GM12878 (cell line): ENCODE data around the gene ANKRD24. TPM values are rescaled to one million over a fixed set of nuclear protein-coding genes. Genes with fewer than 3 reads are reported as not detected.

Experiments used
- ATAC-seq: fragments of 200-7000 bp; cut with Tn5 transposase; 3 replicates; pipeline ENCODE4 v1.9.1; 2020; ENCODE audit warnings: mild to moderate bottlenecking, moderate library complexity
- BruUV-seq: library from RNA; stranded (reverse); fragments of 400-500 nt; replicated peaks from 2 replicates; lab custom pipeline; 2021; lab: Mats Ljungman, UMichigan
- CTCF ChIA-PET: fragments of 300-600 bp; sonication (Branson Sonifier 250); formaldehyde crosslinking; extraction: SDS; loops from one replicate; lab custom pipeline; 2021; ENCODE audit warnings: inconsistent platforms; lab: Yijun Ruan, JAX
- POLR2A ChIA-PET: fragments of 350-600 bp; formaldehyde crosslinking; extraction: SDS; loops from one replicate; lab custom pipeline; 2021; ENCODE audit warnings: inconsistent platforms; lab: Charles Lee
- RAD21 ChIA-PET: fragments of 300-600 bp; sonication (Branson Sonifier 250); formaldehyde crosslinking; loops from one replicate; lab custom pipeline; 2023; ENCODE audit warnings: antibody characterized with exemption; ENCODE audit not compliant: unreplicated experiment; lab: Charles Lee
- SMC1A ChIA-PET: fragments of 300-600 bp; sonication (Branson Sonifier 250); formaldehyde crosslinking; loops from one replicate; lab custom pipeline; 2023; ENCODE audit not compliant: unreplicated experiment, uncharacterized antibody; lab: Charles Lee
- DNase-seq: peaks from one replicate; pipeline ENCODE4 v3.0.0-alpha.2; 2011; ENCODE audit warnings: low read depth, low spot score
- FAIRE-seq: peaks from 3 replicates; lab custom pipeline; 2011; peaks lifted over from hg19 to GRCh38; lab: Jason Lieb, UNC
- H2AFZ ChIP-seq: 2 replicates; pipeline ENCODE4 v1.6.0; 2011; ENCODE audit warnings: low read depth, low read length, control low read depth; ENCODE audit not compliant: control insufficient read depth
- H3K27ac ChIP-seq: 2 replicates; pipeline ENCODE4 v1.5.1; 2011; ENCODE audit warnings: control low read depth; ENCODE audit not compliant: control insufficient read depth, insufficient read depth
- H3K27me3 ChIP-seq, 2 experiments: replicated peaks in 1 of 2; 2 replicates each; pipeline versions ENCODE4 v1.6.0 to v1.6.1; 2011; ENCODE audit warnings: low read length in 1 of 2; ENCODE audit not compliant: control insufficient read depth in 2 of 2, insufficient read depth in 2 of 2
- H3K36me3 ChIP-seq, 2 experiments: 2 replicates each; pipeline ENCODE4 v1.5.1; 2011; ENCODE audit warnings: low read length in 1 of 2; ENCODE audit not compliant: control insufficient read depth in 2 of 2, insufficient read depth in 2 of 2
- H3K4me1 ChIP-seq: 2 replicates; pipeline ENCODE4 v1.6.1; 2011; ENCODE audit warnings: mild to moderate bottlenecking, low read length, moderate library complexity, mixed read lengths; ENCODE audit not compliant: control insufficient read depth, insufficient read depth
- H3K4me2 ChIP-seq: 2 replicates; pipeline ENCODE4 v1.6.0; 2011; ENCODE audit warnings: control low read depth; ENCODE audit not compliant: control insufficient read depth, insufficient read depth
- H3K4me3 ChIP-seq: fragments of 200-600 bp; sonication (generic); 2 replicates; pipeline ENCODE4 v1.5.1; 2016
- H3K79me2 ChIP-seq: 2 replicates; pipeline ENCODE4 v1.6.0; 2011; ENCODE audit warnings: low read length; ENCODE audit not compliant: control insufficient read depth, insufficient read depth
- H3K9ac ChIP-seq: 2 replicates; pipeline ENCODE4 v1.8.0; 2011; ENCODE audit warnings: low read length, control low read depth, mixed read lengths; ENCODE audit not compliant: control insufficient read depth, insufficient read depth
- H3K9me3 ChIP-seq: replicated peaks from 3 replicates; pipeline ENCODE4 v1.5.1; 2011; ENCODE audit warnings: mild to moderate bottlenecking, low read length; ENCODE audit not compliant: control insufficient read depth, insufficient read depth
- H4K20me1 ChIP-seq: 2 replicates; pipeline ENCODE4 v1.6.0; 2011; ENCODE audit not compliant: control insufficient read depth, insufficient read depth
- CBX5 ChIP-seq: sonication (generic); IDR thresholded peaks from 2 replicates; pipeline ENCODE4 v1.6.1; 2016; ENCODE audit warnings: low read depth, moderate library complexity, mild to moderate bottlenecking, inconsistent platforms
- MEF2A ChIP-seq: IDR thresholded peaks from 2 replicates; pipeline ENCODE4 v1.6.1; 2011; ENCODE audit warnings: low read depth, mild to moderate bottlenecking, low read length, moderate library complexity; ENCODE audit not compliant: insufficient read depth
- RAD21 ChIP-seq: IDR thresholded peaks from 2 replicates; pipeline ENCODE4 v1.6.1; 2011; ENCODE audit warnings: mild to moderate bottlenecking, low read depth, low read length, moderate library complexity; ENCODE audit not compliant: insufficient read depth
- ZNF384 ChIP-seq: IDR thresholded peaks from 2 replicates; pipeline ENCODE4 v1.6.1; 2012; ENCODE audit warnings: low read depth, mild to moderate bottlenecking, low read length, improper control_type of control experiment, borderline replicate concordance
- WGBS: methylation state at CpG from one replicate; pipeline ENCODE4 v1.1.6; 2016; ENCODE audit warnings: low lambda C conversion rate; ENCODE audit not compliant: insufficient replicate concordance, insufficient coverage; ENCODE audit errors: missing lambda C conversion rate; 5-methylcytosine and 5-hydroxymethylcytosine counted together
- in situ Hi-C: fragments of 300-500 bp; cut with MboI; formaldehyde crosslinking; loops from 9 replicates; pipeline ENCODE4 v1.14.3; 2018; ENCODE audit warnings: mixed read lengths
- intact Hi-C: fragments of 100-400 bp; cut with micrococcal nuclease; formaldehyde crosslinking; loops from one replicate; pipeline ENCODE4 v1.14.2; 2022; ENCODE audit not compliant: unreplicated experiment
- polyA plus RNA-seq, 11 experiments: library from polyadenylated mRNA; depleted of rRNA in 4 of 11; unstranded in 6 of 11; stranded (reverse) in 5 of 11; fragments of >200 nt; fragmentation: Nextera tagmentation in 4 of 11; fragmentation: Illumina TruSeq in 1 of 11; extraction: Ambion mirVana in 4 of 11; extraction: Trizol in 1 of 11; gene quantifications; 1 replicate in 1 of 11; 2 replicates in 10 of 11; pipeline versions ENCODE4 v1.2.1 to v1.2.3, GENCODE V29; 2011 to 2016; ENCODE audit warnings: inconsistent platforms in 2 of 11, missing spikeins in 2 of 11, low read depth in 1 of 11
- total RNA-seq, 4 experiments: library from RNA; depleted of rRNA in 3 of 4; stranded (reverse); fragments of >200 nt in 3 of 4; fragmentation: Illumina TruSeq in 1 of 4; extraction: Trizol in 1 of 4; gene quantifications; 2 replicates each; pipeline versions ENCODE4 v1.2.1 to v1.2.3, GENCODE V29; 2013 to 2021
- TF ChIP-seq, protein P1 (sequence below), 3 experiments: IDR thresholded peaks in 2 of 3; conservative IDR thresholded peaks in 1 of 3; 2 replicates each; pipeline ENCODE4 v1.5.1; 2011; ENCODE audit warnings: low read depth in 3 of 3, low read length in 3 of 3, mild to moderate bottlenecking in 3 of 3, control low read depth in 2 of 3, moderate library complexity in 2 of 3, inconsistent platforms in 1 of 3, mixed read lengths in 1 of 3; ENCODE audit not compliant: control insufficient read depth in 2 of 3, insufficient read depth in 1 of 3; ENCODE audit errors: extremely low read depth in 1 of 3

ANKRD24 gene
- total and polyA plus RNA-seq, 10 of the 15 experiments (the other 5 are each of a cell fraction or from before 2014, with no cell fraction given) = 0.02 to 0.59 (median 0.35) TPM; not detected in 1

GRCh38 chr19:4206818-4207484 is 24.5 kb downstream of the ANKRD24 start:
- Histone ChIP-seq H3K4me2 (no peak overlapping the region), H3K9me3 (no peaks in the 10 kb centered on the region), H3K4me3 (no peak overlapping the region), H3K27ac (no peak overlapping the region), H3K4me1 (no peaks in the 10 kb centered on the region), H2AFZ (no peak overlapping the region), H3K36me3 (no peaks in the 10 kb centered on the region), H3K9ac (no peak overlapping the region), H3K79me2 (no peaks in the 10 kb centered on the region), H3K27me3 (no peaks in the 10 kb centered on the region), H4K20me1 (no peaks in the 10 kb centered on the region)
- BruUV-seq = no TSS peak
- in situ Hi-C loops (loop anchor here (10.0 kb wide), 1 partner anchor 542 kb away; no protein-coding TSS in a partner anchor), intact Hi-C loops (no loop called here)
- WGBS = 62% methylated on average over 10 of the region's 10 CpGs
- ATAC-seq (peak; percentile 67), DNase-seq (no peak), FAIRE-seq (peak; percentile 27)
- CTCF ChIA-PET = interaction anchor here (0.6 to 3.4 kb wide), 17 partner anchors 8 to 221 kb away, joined by 3 to 19 read pairs (median 6); partner anchors contain the start of genes EBI3 and EEF2
- RAD21 ChIA-PET = interaction anchor here (0.6 to 2.4 kb wide), 3 partner anchors 23 to 722 kb away, joined by 3 to 10 read pairs (median 4); partner anchors contain the start of gene EBI3
- SMC1A ChIA-PET = interaction anchor here (0.8 to 1.0 kb wide), 2 partner anchors 64 to 445 kb away, joined by 3 read pairs; partner anchors contain the start of gene MRPL54
- TF ChIP-seq, protein P1, sequence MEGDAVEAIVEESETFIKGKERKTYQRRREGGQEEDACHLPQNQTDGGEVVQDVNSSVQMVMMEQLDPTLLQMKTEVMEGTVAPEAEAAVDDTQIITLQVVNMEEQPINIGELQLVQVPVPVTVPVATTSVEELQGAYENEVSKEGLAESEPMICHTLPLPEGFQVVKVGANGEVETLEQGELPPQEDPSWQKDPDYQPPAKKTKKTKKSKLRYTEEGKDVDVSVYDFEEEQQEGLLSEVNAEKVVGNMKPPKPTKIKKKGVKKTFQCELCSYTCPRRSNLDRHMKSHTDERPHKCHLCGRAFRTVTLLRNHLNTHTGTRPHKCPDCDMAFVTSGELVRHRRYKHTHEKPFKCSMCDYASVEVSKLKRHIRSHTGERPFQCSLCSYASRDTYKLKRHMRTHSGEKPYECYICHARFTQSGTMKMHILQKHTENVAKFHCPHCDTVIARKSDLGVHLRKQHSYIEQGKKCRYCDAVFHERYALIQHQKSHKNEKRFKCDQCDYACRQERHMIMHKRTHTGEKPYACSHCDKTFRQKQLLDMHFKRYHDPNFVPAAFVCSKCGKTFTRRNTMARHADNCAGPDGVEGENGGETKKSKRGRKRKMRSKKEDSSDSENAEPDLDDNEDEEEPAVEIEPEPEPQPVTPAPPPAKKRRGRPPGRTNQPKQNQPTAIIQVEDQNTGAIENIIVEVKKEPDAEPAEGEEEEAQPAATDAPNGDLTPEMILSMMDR (IDR thresholded peaks at IDR 0.05 in 2 of 3, conservative IDR thresholded peaks at IDR 0.05 in 1 of 3; ENCODE audit: control insufficient read depth in 2 of 3, extremely low read depth in 1 of 3, insufficient read depth in 1 of 3, low read depth in 3 of 3, low read length in 3 of 3) = peak; percentile 42 to 52 (median 46); a peak in 5 of 6 replicates
- TF ChIP-seq MEF2A (no peak), RAD21 (peak; percentile 27; the same call in 1 of the 2 replicates), ZNF384 (0 out of 2 replicates have a peak, but pooled peaks have one; percentile 3), CBX5 (no peak)
- POLR2A ChIA-PET = no interaction called here
